Osteoblast (primary cell): ENCODE measurements around the gene ALAD. TPM values are rescaled to one million over a fixed set of nuclear protein-coding genes. Genes with fewer than 3 reads are reported as not detected.

Experiments used
- DNase-seq: peaks from one replicate; pipeline ENCODE4 v3.0.0; 2011; ENCODE audit warnings: low spot score, mixed read lengths; ENCODE audit not compliant: insufficient read length; ENCODE audit errors: missing footprints
- H2AFZ ChIP-seq: 2 replicates; pipeline ENCODE4 v1.6.0; 2011; ENCODE audit warnings: mild to moderate bottlenecking, low read length
- H3K27ac ChIP-seq: 2 replicates; pipeline ENCODE4 v1.5.1; 2011; ENCODE audit warnings: mild to moderate bottlenecking, low read depth, low read length, moderate library complexity
- H3K27me3 ChIP-seq: 2 replicates; pipeline ENCODE4 v1.6.0; 2012; ENCODE audit warnings: mild to moderate bottlenecking, control low read depth, inconsistent platforms, low read length, moderate library complexity; ENCODE audit not compliant: insufficient read depth
- H3K36me3 ChIP-seq: 2 replicates; pipeline ENCODE4 v1.5.1; 2011; ENCODE audit warnings: mild to moderate bottlenecking, low read length, control low read depth, moderate library complexity; ENCODE audit not compliant: insufficient read depth
- H3K4me1 ChIP-seq: 2 replicates; pipeline ENCODE4 v1.5.1; 2011; ENCODE audit warnings: mild to moderate bottlenecking, low read length, control low read depth, moderate library complexity; ENCODE audit not compliant: insufficient read depth
- H3K4me2 ChIP-seq: 2 replicates; pipeline ENCODE4 v1.6.0; 2011; ENCODE audit warnings: mild to moderate bottlenecking, low read length; ENCODE audit not compliant: insufficient read depth
- H3K4me3 ChIP-seq: fragments of 200-600 bp; sonication (generic); 3 replicates; pipeline ENCODE4 v1.5.1; 2012; ENCODE audit warnings: mild to moderate bottlenecking, low read length, inconsistent platforms; ENCODE audit not compliant: insufficient read depth
- H3K79me2 ChIP-seq: 2 replicates; pipeline ENCODE4 v1.6.0; 2012; ENCODE audit warnings: mild to moderate bottlenecking, low read length, control low read depth, inconsistent platforms; ENCODE audit not compliant: insufficient read depth
- H3K9me3 ChIP-seq: 2 replicates; pipeline ENCODE4 v1.5.1; 2011; ENCODE audit warnings: low read depth, low read length, control low read depth
- H4K20me1 ChIP-seq: 2 replicates; pipeline ENCODE4 v1.6.0; 2012; ENCODE audit warnings: mild to moderate bottlenecking, low read length, control low read depth; ENCODE audit not compliant: insufficient read depth
- CTCF ChIP-seq: IDR thresholded peaks from 2 replicates; pipeline ENCODE4 v1.5.1; 2011; ENCODE audit warnings: mild to moderate bottlenecking, low read depth, low read length, moderate library complexity; ENCODE audit errors: extremely low read depth
- total RNA-seq: library from RNA; depleted of rRNA; stranded (reverse); fragments of >200 nt; gene quantifications from 2 replicates; pipeline ENCODE4 v1.2.3, GENCODE V29; 2012

ALAD gene
- total RNA-seq, 1 donor = 26.8 TPM

- Histone ChIP-seq H3K36me3 (no peaks in the 10 kb centered on the region), H4K20me1 (no peaks in the 10 kb centered on the region), H3K4me2 (no peak overlapping the region), H3K9me3 (no peaks in the 10 kb centered on the region), H3K4me3 (no peak overlapping the region), H3K79me2 (no peaks in the 10 kb centered on the region), H3K4me1 (no peaks in the 10 kb centered on the region), H2AFZ (no peak overlapping the region), H3K27ac (no peak overlapping the region), H3K27me3 (peaks cover 16% of the 10 kb centered on the region)
- no peak for TF ChIP-seq CTCF
- DNase-seq = no peak
These were observed 35.8 kb upstream of the ALAD start for GRCh38 chr9:113436728-113437515.

- Histone ChIP-seq H3K27ac (no peak overlapping the region), H3K36me3 (no peaks in the 10 kb centered on the region), H3K4me3 (no peak overlapping the region), H2AFZ (no peak overlapping the region), H4K20me1 (no peaks in the 10 kb centered on the region), H3K4me2 (no peak overlapping the region), H3K79me2 (no peaks in the 10 kb centered on the region), H3K27me3 (peaks cover 23% of the 10 kb centered on the region), H3K9me3 (no peaks in the 10 kb centered on the region), H3K4me1 (no peaks in the 10 kb centered on the region)
- DNase-seq = no peak
- no peak for TF ChIP-seq CTCF
These were observed 30.1 kb upstream of the ALAD start for GRCh38 chr9:113431191-113431590.

- no peak for DNase-seq
- Histone ChIP-seq H3K36me3 (no peaks in the 10 kb centered on the region), H4K20me1 (no peaks in the 10 kb centered on the region), H3K9me3 (no peaks in the 10 kb centered on the region), H3K4me1 (no peaks in the 10 kb centered on the region), H3K79me2 (no peaks in the 10 kb centered on the region), H3K4me3 (no peak overlapping the region), H3K4me2 (no peak overlapping the region), H2AFZ (no peak overlapping the region), H3K27me3 (peaks cover 26% of the 10 kb centered on the region), H3K27ac (no peak overlapping the region)
- TF ChIP-seq CTCF = no peak
These were observed 27.1 kb upstream of the ALAD start for GRCh38 chr9:113428062-113428615.

GRCh38 chr9:113427629-113428028 lies 26.5 kb upstream of the ALAD start:
- Histone ChIP-seq H3K36me3 (no peaks in the 10 kb centered on the region), H3K4me3 (no peak overlapping the region), H3K9me3 (no peaks in the 10 kb centered on the region), H2AFZ (no peak overlapping the region), H3K4me2 (no peak overlapping the region), H3K27ac (no peak overlapping the region), H3K27me3 (peaks cover 21% of the 10 kb centered on the region), H3K79me2 (no peaks in the 10 kb centered on the region), H3K4me1 (no peaks in the 10 kb centered on the region), H4K20me1 (no peaks in the 10 kb centered on the region)
- no peak for TF ChIP-seq CTCF
- no peak for DNase-seq
